ENCODE data around the gene FIGNL1. TPM values are rescaled to one million over a fixed set of nuclear protein-coding genes. Genes with fewer than 3 reads are reported as not detected.

The FIGNL1 gene
- total and polyA plus RNA-seq, 2 experiments from 2014 or later = 3.3 to 7.9 TPM

DNA sequence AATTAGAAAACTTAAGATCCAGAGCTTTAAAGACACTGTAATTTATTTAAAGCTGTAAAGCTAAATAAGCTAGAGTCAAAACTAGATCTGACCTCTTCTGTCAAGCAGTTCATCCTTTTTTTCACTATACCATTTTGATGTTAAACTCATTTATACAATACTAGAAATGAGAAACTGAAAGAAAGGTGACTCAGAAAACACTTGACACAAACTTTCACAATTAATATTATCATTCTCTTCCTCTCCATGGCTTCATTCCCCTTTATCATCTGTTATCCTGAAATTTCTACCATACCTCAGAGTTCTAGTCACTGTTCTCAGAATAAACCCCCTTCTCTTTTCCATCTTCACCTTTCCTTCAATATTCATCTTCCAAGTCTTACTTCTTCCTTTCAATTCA lies 1.3 kb downstream of the FIGNL1 start:
- DNase-seq (ENCODE audit: low read depth in 1 of 2, low spot score in 1 of 2) = no peak
- TF ChIP-seq, protein P1, sequence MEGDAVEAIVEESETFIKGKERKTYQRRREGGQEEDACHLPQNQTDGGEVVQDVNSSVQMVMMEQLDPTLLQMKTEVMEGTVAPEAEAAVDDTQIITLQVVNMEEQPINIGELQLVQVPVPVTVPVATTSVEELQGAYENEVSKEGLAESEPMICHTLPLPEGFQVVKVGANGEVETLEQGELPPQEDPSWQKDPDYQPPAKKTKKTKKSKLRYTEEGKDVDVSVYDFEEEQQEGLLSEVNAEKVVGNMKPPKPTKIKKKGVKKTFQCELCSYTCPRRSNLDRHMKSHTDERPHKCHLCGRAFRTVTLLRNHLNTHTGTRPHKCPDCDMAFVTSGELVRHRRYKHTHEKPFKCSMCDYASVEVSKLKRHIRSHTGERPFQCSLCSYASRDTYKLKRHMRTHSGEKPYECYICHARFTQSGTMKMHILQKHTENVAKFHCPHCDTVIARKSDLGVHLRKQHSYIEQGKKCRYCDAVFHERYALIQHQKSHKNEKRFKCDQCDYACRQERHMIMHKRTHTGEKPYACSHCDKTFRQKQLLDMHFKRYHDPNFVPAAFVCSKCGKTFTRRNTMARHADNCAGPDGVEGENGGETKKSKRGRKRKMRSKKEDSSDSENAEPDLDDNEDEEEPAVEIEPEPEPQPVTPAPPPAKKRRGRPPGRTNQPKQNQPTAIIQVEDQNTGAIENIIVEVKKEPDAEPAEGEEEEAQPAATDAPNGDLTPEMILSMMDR (IDR thresholded peaks at IDR 0.05; ENCODE audit: low read depth, low read length) = no peak
- Histone ChIP-seq H3K9me3 (ENCODE audit: low read depth) (no peaks in the 10 kb centered on the region), H3K4me3 (no peak overlapping the region), H3K27me3 (peaks cover 6% of the 10 kb centered on the region), H3K27ac (no peak overlapping the region), H3K36me3 (no peaks in the 10 kb centered on the region), H3K4me1 (ENCODE audit: low read depth) (no peaks in the 10 kb centered on the region)

DNA sequence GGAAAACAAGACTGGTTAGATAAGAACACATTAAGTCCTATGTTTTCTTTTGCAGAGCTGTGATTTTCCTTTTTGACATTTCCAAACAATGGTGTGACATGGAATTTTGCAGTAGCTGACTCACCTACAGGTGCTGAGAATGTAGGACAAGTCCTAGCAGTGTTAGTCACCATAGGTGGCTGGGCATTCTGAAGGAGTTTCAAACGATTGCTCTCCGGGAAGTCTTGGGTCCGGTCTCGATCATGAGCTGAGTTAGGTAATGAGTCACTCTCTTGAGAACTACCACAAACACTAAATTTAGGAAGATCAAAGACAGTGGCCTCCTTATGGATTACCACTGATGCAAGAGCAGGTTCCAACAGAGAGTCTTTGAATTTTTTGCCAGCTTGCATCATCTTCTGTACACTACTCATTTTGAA lies 3.6 kb downstream of the FIGNL1 start:
- peak in 1 of 2 donors; percentile 22 for DNase-seq (ENCODE audit: low read depth in 1 of 2, low spot score in 1 of 2)
- no peak overlapping the region for H3K4me3 ChIP-seq
- H3K27me3 ChIP-seq = no peaks in the 10 kb centered on the region
- H3K9me3 ChIP-seq (ENCODE audit: low read depth) = no peaks in the 10 kb centered on the region
- no peaks in the 10 kb centered on the region for H3K4me1 ChIP-seq (ENCODE audit: low read depth)
- H3K27ac ChIP-seq = no peak overlapping the region
- no peaks in the 10 kb centered on the region for H3K36me3 ChIP-seq
- TF ChIP-seq, protein P1 (IDR thresholded peaks at IDR 0.05; ENCODE audit: low read depth, low read length) = no peak

DNA sequence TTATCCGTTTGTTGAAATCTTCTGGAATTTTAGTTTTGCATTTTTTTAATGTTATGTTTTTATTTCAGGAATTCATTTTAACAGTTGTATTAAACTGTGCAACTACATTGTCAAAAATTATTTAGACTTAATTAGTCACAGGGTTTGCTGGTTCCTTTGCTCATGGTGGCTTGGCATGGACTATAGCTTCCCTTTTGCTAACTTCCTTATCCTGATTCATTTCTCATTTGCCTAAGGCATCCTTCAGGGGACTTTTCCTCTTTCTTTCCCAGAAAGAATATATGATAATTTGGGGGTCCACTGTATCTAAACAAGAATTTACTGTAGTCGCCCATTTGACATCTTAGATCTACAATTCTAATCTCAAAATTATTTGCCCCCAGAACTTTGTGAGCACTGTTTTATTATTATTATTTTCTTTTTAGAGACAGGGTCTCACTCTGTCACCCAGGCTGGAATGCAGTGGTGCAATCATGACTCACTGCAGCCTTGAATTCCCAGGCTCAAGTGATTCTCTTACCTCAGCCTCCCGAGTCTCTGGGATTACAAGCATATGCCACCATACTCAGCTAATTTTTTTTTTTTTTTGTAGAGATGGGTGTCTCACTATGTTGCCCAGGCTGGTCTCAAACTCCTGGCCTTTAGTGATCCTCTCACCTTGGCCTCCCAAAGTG lies 13.9 kb downstream of the FIGNL1 start:
- Histone ChIP-seq H3K4me3 (no peak overlapping the region), H3K9me3 (ENCODE audit: low read depth) (no peaks in the 10 kb centered on the region), H3K27ac (no peak overlapping the region), H3K27me3 (no peaks in the 10 kb centered on the region), H3K4me1 (ENCODE audit: low read depth) (no peaks in the 10 kb centered on the region), H3K36me3 (peaks cover 2% of the 10 kb centered on the region)
- TF ChIP-seq, protein P1 (IDR thresholded peaks at IDR 0.05; ENCODE audit: low read depth, low read length) = no peak
- DNase-seq (ENCODE audit: low read depth in 1 of 2, low spot score in 1 of 2) = peak in 1 of 2 donors; percentile 79

DNA sequence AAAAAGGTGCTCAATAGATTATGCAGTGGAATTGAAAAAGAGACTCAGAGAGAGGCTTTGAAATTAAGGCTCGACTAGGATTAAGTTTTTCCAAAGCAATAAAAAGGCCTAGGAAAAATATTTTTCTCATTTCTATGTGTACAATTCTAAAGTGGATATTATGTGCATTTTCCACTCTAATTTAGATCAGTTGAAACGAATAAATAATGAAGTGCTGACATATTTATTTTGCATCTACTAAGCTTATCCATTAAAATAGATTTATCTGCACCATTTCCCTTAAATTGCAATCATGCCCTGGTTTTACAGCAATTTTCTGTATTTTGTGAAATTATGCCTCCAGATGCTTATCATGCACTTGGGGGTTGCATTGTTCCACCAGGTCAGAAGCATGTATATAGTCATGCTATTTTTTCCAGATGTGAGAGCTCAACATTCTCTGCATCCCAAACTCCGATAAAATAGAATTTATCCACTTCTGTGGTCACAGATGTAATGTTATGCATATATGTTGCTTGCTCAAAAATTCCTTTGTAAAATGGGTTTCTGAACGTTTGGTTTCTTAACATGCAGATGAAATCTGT lies 18.3 kb downstream of the FIGNL1 start:
- Histone ChIP-seq H3K27me3 (peaks cover 3% of the 10 kb centered on the region), H3K36me3 (no peaks in the 10 kb centered on the region), H3K9me3 (ENCODE audit: low read depth) (no peaks in the 10 kb centered on the region), H3K4me3 (no peak overlapping the region), H3K27ac (no peak overlapping the region), H3K4me1 (ENCODE audit: low read depth) (no peaks in the 10 kb centered on the region)
- no peak for DNase-seq (ENCODE audit: low read depth in 1 of 2, low spot score in 1 of 2)
- TF ChIP-seq, protein P1 (IDR thresholded peaks at IDR 0.05; ENCODE audit: low read depth, low read length) = no peak

DNA sequence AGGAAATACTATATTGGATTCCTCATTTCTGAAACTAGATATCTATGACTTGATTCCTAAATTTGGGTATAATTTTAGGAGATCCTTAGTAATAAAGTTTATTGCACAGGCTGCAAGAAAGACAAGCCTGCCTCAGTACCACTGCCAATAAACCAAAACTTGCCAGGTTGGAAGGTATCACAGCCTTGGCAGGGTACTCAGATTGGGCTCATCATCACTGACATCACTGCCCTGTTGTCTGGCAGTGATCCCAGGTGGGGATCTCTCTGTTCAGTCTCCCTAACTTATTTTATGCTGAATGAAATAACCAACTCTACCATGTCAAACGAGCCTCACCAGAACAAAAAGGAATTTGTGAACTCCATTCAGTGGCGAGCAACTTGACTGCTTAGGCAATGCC lies 18.8 kb downstream of the FIGNL1 start:
- peaks cover 3% of the 10 kb centered on the region for H3K27me3 ChIP-seq
- H3K4me1 ChIP-seq (ENCODE audit: low read depth) = no peaks in the 10 kb centered on the region
- H3K27ac ChIP-seq = no peak overlapping the region
- H3K4me3 ChIP-seq = no peak overlapping the region
- H3K36me3 ChIP-seq = no peaks in the 10 kb centered on the region
- TF ChIP-seq, protein P1 (IDR thresholded peaks at IDR 0.05; ENCODE audit: low read depth, low read length) = no peak
- no peak for DNase-seq (ENCODE audit: low read depth in 1 of 2, low spot score in 1 of 2)
- no peaks in the 10 kb centered on the region for H3K9me3 ChIP-seq (ENCODE audit: low read depth)
